Osteocyte (in vitro differentiated cells): Measurements from ENCODE around the gene KATNB1. TPM values are rescaled to one million over a fixed set of nuclear protein-coding genes. Genes with fewer than 3 reads are reported as not detected.

ENCODE experiments used
- DNase-seq: peaks from one replicate; pipeline ENCODE4 v3.0.0; 2021; ENCODE audit warnings: mixed read lengths; ENCODE audit not compliant: unreplicated experiment; ENCODE audit errors: extremely low spot score
- H3K27ac Mint-ChIP-seq: one replicate; pipeline ENCODE4 v1.8.0; 2021; ENCODE audit warnings: mild to moderate bottlenecking, mixed read lengths; ENCODE audit not compliant: unreplicated experiment
- H3K27me3 Mint-ChIP-seq: one replicate; pipeline ENCODE4 v1.8.0; 2021; ENCODE audit warnings: mixed read lengths; ENCODE audit not compliant: unreplicated experiment
- H3K36me3 Mint-ChIP-seq: one replicate; pipeline ENCODE4 v1.8.0; 2021; ENCODE audit warnings: mixed read lengths; ENCODE audit not compliant: unreplicated experiment
- H3K4me1 Mint-ChIP-seq: one replicate; pipeline ENCODE4 v1.8.0; 2021; ENCODE audit warnings: mixed read lengths; ENCODE audit not compliant: unreplicated experiment
- H3K4me3 Mint-ChIP-seq: one replicate; pipeline ENCODE4 v1.8.0; 2021; ENCODE audit warnings: mild to moderate bottlenecking, moderate library complexity, mixed read lengths; ENCODE audit not compliant: unreplicated experiment
- H3K9me3 Mint-ChIP-seq: one replicate; pipeline ENCODE4 v1.8.0; 2021; ENCODE audit warnings: mixed read lengths; ENCODE audit not compliant: unreplicated experiment
- CTCF ChIP-seq: fragments of 200-600 bp; sonication (generic); IDR thresholded peaks from 2 replicates; pipeline ENCODE4 v1.5.0; 2021; ENCODE audit warnings: antibody characterized with exemption, mild to moderate bottlenecking, moderate library complexity
- total RNA-seq: library from RNA; stranded (reverse); gene quantifications from 2 replicates; pipeline ENCODE4 v1.2.1, GENCODE V29; 2021

The KATNB1 gene
- total RNA-seq, 1 donor from 2014 or later = 15.9 TPM

- H3K4me3 Mint-ChIP-seq = no peak overlapping the region
These were observed 46.4 kb upstream of the KATNB1 start for GRCh38 chr16:57688987-57689761.

GRCh38 chr16:57689762-57690558 lies 45.6 kb upstream of the KATNB1 start:
- no peaks in the 10 kb centered on the region for H3K4me1 Mint-ChIP-seq
- no peaks in the 10 kb centered on the region for H3K9me3 Mint-ChIP-seq
- DNase-seq = no peak
- no peaks in the 10 kb centered on the region for H3K36me3 Mint-ChIP-seq
- H3K4me3 Mint-ChIP-seq = no peak overlapping the region
- H3K27ac Mint-ChIP-seq = no peak overlapping the region
- peaks cover 44% of the 10 kb centered on the region for H3K27me3 Mint-ChIP-seq
- TF ChIP-seq CTCF = no peak

More at GRCh38 chr16:57688987-57689761, 46.4 kb upstream of the KATNB1 start:
- no peak for TF ChIP-seq CTCF
- no peaks in the 10 kb centered on the region for H3K4me1 Mint-ChIP-seq
- peaks cover 44% of the 10 kb centered on the region for H3K27me3 Mint-ChIP-seq
- H3K9me3 Mint-ChIP-seq = no peaks in the 10 kb centered on the region
- DNase-seq = no peak
- no peak overlapping the region for H3K27ac Mint-ChIP-seq
- no peaks in the 10 kb centered on the region for H3K36me3 Mint-ChIP-seq

GRCh38 chr16:57690782-57691471 lies 44.6 kb upstream of the KATNB1 start:
- H3K4me1 Mint-ChIP-seq = no peaks in the 10 kb centered on the region
- H3K27me3 Mint-ChIP-seq = peaks cover 40% of the 10 kb centered on the region
- DNase-seq = no peak
- H3K9me3 Mint-ChIP-seq = no peaks in the 10 kb centered on the region
- no peaks in the 10 kb centered on the region for H3K36me3 Mint-ChIP-seq
- no peak overlapping the region for H3K27ac Mint-ChIP-seq
- H3K4me3 Mint-ChIP-seq = no peak overlapping the region
- no peak for TF ChIP-seq CTCF

- H3K27ac Mint-ChIP-seq = no peak overlapping the region
These were observed 42.9 kb upstream of the KATNB1 start for GRCh38 chr16:57692636-57693035.

More at GRCh38 chr16:57692636-57693035, 42.9 kb upstream of the KATNB1 start:
- H3K36me3 Mint-ChIP-seq = no peaks in the 10 kb centered on the region
- H3K9me3 Mint-ChIP-seq = no peaks in the 10 kb centered on the region
- no peaks in the 10 kb centered on the region for H3K4me1 Mint-ChIP-seq
- peaks cover 24% of the 10 kb centered on the region for H3K27me3 Mint-ChIP-seq
- TF ChIP-seq CTCF = no peak
- H3K4me3 Mint-ChIP-seq = no peak overlapping the region
- DNase-seq = no peak
